CD8-positive, alpha-beta memory T cell (primary cell): ENCODE measurements around the gene KANSL3. TPM values are rescaled to one million over a fixed set of nuclear protein-coding genes. Genes with fewer than 3 reads are reported as not detected.

ENCODE experiments used
- CTCF ChIA-PET: fragments of 350-600 bp; sonication (Branson Sonifier 250); formaldehyde crosslinking; loops from one replicate; lab custom pipeline; 2021; ENCODE audit warnings: antibody characterized with exemption; lab: Charles Lee
- POLR2A ChIA-PET: fragments of 350-600 bp; sonication (Branson Sonifier 250); formaldehyde crosslinking; loops from one replicate; lab custom pipeline; 2021; ENCODE audit warnings: antibody characterized with exemption; lab: Charles Lee
- DNase-seq, 5 donors: peaks; one replicate each; pipeline versions ENCODE4 v3.0.0 to v3.0.0-alpha.2; 2020 to 2022; ENCODE audit warnings: mixed read lengths in 1 of 5
- H3K27ac ChIP-seq: one replicate; pipeline ENCODE4 v1.7.0; 2013; ENCODE audit warnings: low read depth, mild to moderate bottlenecking, low read length, moderate library complexity
- H3K27me3 ChIP-seq: 2 replicates; pipeline ENCODE4 v1.7.0; 2013; ENCODE audit warnings: low read length, mild to moderate bottlenecking; ENCODE audit not compliant: insufficient read depth, poor library complexity, severe bottlenecking
- H3K36me3 ChIP-seq: 2 replicates; pipeline ENCODE4 v1.7.0; 2013; ENCODE audit warnings: mild to moderate bottlenecking, low read length, moderate library complexity; ENCODE audit not compliant: insufficient read depth
- H3K4me1 ChIP-seq: 2 replicates; pipeline ENCODE4 v1.7.0; 2013; ENCODE audit warnings: mild to moderate bottlenecking, low read length, moderate library complexity; ENCODE audit not compliant: insufficient read depth
- H3K4me3 ChIP-seq: 2 replicates; pipeline ENCODE4 v1.7.0; 2013; ENCODE audit warnings: mild to moderate bottlenecking, low read length
- H3K9me3 ChIP-seq: 2 replicates; pipeline ENCODE4 v1.7.0; 2013; ENCODE audit warnings: mild to moderate bottlenecking, low read length
- H3K27ac Mint-ChIP-seq, 8 donors: one replicate each; pipeline ENCODE4 v1.8.0; 2020 to 2021; ENCODE audit warnings: mixed read lengths in 8 of 8, mild to moderate bottlenecking in 6 of 8, inconsistent platforms in 3 of 8, moderate library complexity in 3 of 8
- H3K27me3 Mint-ChIP-seq, 2 donors: one replicate each; pipeline ENCODE4 v1.8.0; 2020 to 2021; ENCODE audit warnings: mixed read lengths in 2 of 2, mild to moderate bottlenecking in 1 of 2, moderate library complexity in 1 of 2
- H3K36me3 Mint-ChIP-seq, 3 donors: one replicate each; pipeline ENCODE4 v1.8.0; 2020 to 2021; ENCODE audit warnings: mixed read lengths in 3 of 3, inconsistent platforms in 1 of 3, mild to moderate bottlenecking in 1 of 3
- H3K4me1 Mint-ChIP-seq, 3 donors: one replicate each; pipeline ENCODE4 v1.8.0; 2020 to 2021; ENCODE audit warnings: mixed read lengths in 3 of 3, inconsistent platforms in 1 of 3, mild to moderate bottlenecking in 1 of 3
- H3K4me3 Mint-ChIP-seq, 7 donors: one replicate each; pipeline ENCODE4 v1.8.0; 2020 to 2021; ENCODE audit warnings: mixed read lengths in 7 of 7, mild to moderate bottlenecking in 6 of 7, moderate library complexity in 4 of 7, inconsistent platforms in 2 of 7
- H3K9me3 Mint-ChIP-seq, 5 donors: one replicate each; pipeline ENCODE4 v1.8.0; 2020 to 2022; ENCODE audit warnings: mixed read lengths in 5 of 5, mild to moderate bottlenecking in 3 of 5, moderate library complexity in 2 of 5, inconsistent platforms in 1 of 5
- polyA plus RNA-seq: library from polyadenylated mRNA; unstranded; fragments of 300-500 nt; fragmentation: Illumina TruSeq; gene quantifications from one replicate; pipeline ENCODE4 v1.2.3, GENCODE V29; 2021
- total RNA-seq, 2 experiments: library from RNA; stranded (reverse); gene quantifications; one replicate each; pipeline ENCODE4 v1.2.3, GENCODE V29; 2021

Gene KANSL3
- total and polyA plus RNA-seq, 3 experiments from 2014 or later = 18.3 to 46.6 (median 42.2) TPM

GRCh38 chr2:96578731-96579130 is 59.4 kb downstream of the KANSL3 start:
- CTCF ChIA-PET = no interaction called here
- Histone ChIP-seq H3K36me3 (no peaks in the 10 kb centered on the region), H3K4me3 (no peak overlapping the region), H3K9me3 (no peaks in the 10 kb centered on the region), H3K4me1 (no peaks in the 10 kb centered on the region), H3K27ac (no peak overlapping the region), H3K27me3 (no peaks in the 10 kb centered on the region)
- no peak for DNase-seq
- POLR2A ChIA-PET = no interaction called here
- Mint-ChIP-seq H3K27ac (peak overlapping the region in 2 of 8 donors; percentile 14 to 25), H3K4me1 (no peaks in the 10 kb centered on the region), H3K4me3 (no peak overlapping the region), H3K27me3 (no peaks in the 10 kb centered on the region), H3K9me3 (no peaks in the 10 kb centered on the region), H3K36me3 (peaks cover 0 to 2% (median 0%) of the 10 kb centered on the region in 3 donors)

- Mint-ChIP-seq H3K9me3 (no peaks in the 10 kb centered on the region), H3K27ac (peak overlapping the region in 1 of 8 donors; percentile 48), H3K4me1 (no peaks in the 10 kb centered on the region), H3K36me3 (no peaks in the 10 kb centered on the region), H3K27me3 (no peaks in the 10 kb centered on the region), H3K4me3 (no peak overlapping the region)
- no peaks in the 10 kb centered on the region for H3K36me3 ChIP-seq
- ChIA-PET POLR2A (no interaction called here), CTCF (interaction anchor here (1.1 kb wide), 1 partner anchor 170 kb away, joined by 3 read pairs; no protein-coding TSS in a partner anchor)
- no peak overlapping the region for H3K4me3 ChIP-seq
- DNase-seq = no peak
- H3K4me1 ChIP-seq = no peaks in the 10 kb centered on the region
- no peak overlapping the region for H3K27ac ChIP-seq
- H3K27me3 ChIP-seq = no peaks in the 10 kb centered on the region
- H3K9me3 ChIP-seq = no peaks in the 10 kb centered on the region
These were observed 60.6 kb downstream of the KANSL3 start for GRCh38 chr2:96577501-96577900.

GRCh38 chr2:96575785-96576456 is 62.2 kb downstream of the KANSL3 start:
- Mint-ChIP-seq H3K9me3 (no peaks in the 10 kb centered on the region), H3K4me3 (no peak overlapping the region), H3K4me1 (no peaks in the 10 kb centered on the region), H3K36me3 (peaks cover 0 to 4% (median 0%) of the 10 kb centered on the region in 3 donors), H3K27me3 (no peaks in the 10 kb centered on the region), H3K27ac (no peak overlapping the region)
- Histone ChIP-seq H3K27me3 (no peaks in the 10 kb centered on the region), H3K27ac (no peak overlapping the region), H3K4me3 (no peak overlapping the region), H3K36me3 (no peaks in the 10 kb centered on the region), H3K9me3 (no peaks in the 10 kb centered on the region), H3K4me1 (no peaks in the 10 kb centered on the region)
- ChIA-PET POLR2A (no interaction called here), CTCF (no interaction called here)
- DNase-seq = no peak

- CTCF ChIA-PET = interaction anchor here (1.2 kb wide), 1 partner anchor 16 kb away, joined by 3 read pairs; no protein-coding TSS in a partner anchor
- no peak overlapping the region for H3K4me3 ChIP-seq
- no peak overlapping the region for H3K27ac ChIP-seq
- POLR2A ChIA-PET = no interaction called here
- no peak for DNase-seq
- no peaks in the 10 kb centered on the region for H3K36me3 ChIP-seq
- H3K27ac Mint-ChIP-seq = no peak overlapping the region
- no peaks in the 10 kb centered on the region for H3K27me3 ChIP-seq
- H3K4me3 Mint-ChIP-seq = no peak overlapping the region
- peaks cover 0 to 4% (median under 1%) of the 10 kb centered on the region in 3 donors for H3K36me3 Mint-ChIP-seq
- no peaks in the 10 kb centered on the region for H3K9me3 Mint-ChIP-seq
- no peaks in the 10 kb centered on the region for H3K27me3 Mint-ChIP-seq
- H3K4me1 ChIP-seq = no peaks in the 10 kb centered on the region
- no peaks in the 10 kb centered on the region for H3K9me3 ChIP-seq
- no peaks in the 10 kb centered on the region for H3K4me1 Mint-ChIP-seq
These were observed 63.7 kb downstream of the KANSL3 start for GRCh38 chr2:96574364-96574763.

GRCh38 chr2:96568094-96568493 is 70.0 kb downstream of the KANSL3 start:
- Histone ChIP-seq H3K4me3 (no peak overlapping the region), H3K27ac (no peak overlapping the region), H3K36me3 (no peaks in the 10 kb centered on the region), H3K9me3 (no peaks in the 10 kb centered on the region), H3K4me1 (no peaks in the 10 kb centered on the region), H3K27me3 (no peaks in the 10 kb centered on the region)
- DNase-seq = no peak
- CTCF ChIA-PET = no interaction called here
- H3K36me3 Mint-ChIP-seq = peaks cover 0 to 4% (median 2%) of the 10 kb centered on the region in 3 donors
- H3K4me1 Mint-ChIP-seq = no peaks in the 10 kb centered on the region
- POLR2A ChIA-PET = no interaction called here
- no peaks in the 10 kb centered on the region for H3K9me3 Mint-ChIP-seq
- no peak overlapping the region for H3K4me3 Mint-ChIP-seq
- H3K27ac Mint-ChIP-seq = peak overlapping the region in 1 of 8 donors; percentile 8
- H3K27me3 Mint-ChIP-seq = peaks cover 0 to 4% of the 10 kb centered on the region in 2 donors

GRCh38 chr2:96565111-96565510 is 73.0 kb downstream of the KANSL3 start:
- Histone ChIP-seq H3K4me1 (no peaks in the 10 kb centered on the region), H3K27me3 (no peaks in the 10 kb centered on the region), H3K27ac (no peak overlapping the region), H3K36me3 (no peaks in the 10 kb centered on the region), H3K4me3 (no peak overlapping the region), H3K9me3 (no peaks in the 10 kb centered on the region)
- Mint-ChIP-seq H3K27me3 (peaks cover 0 to 4% of the 10 kb centered on the region in 2 donors), H3K27ac (no peak overlapping the region), H3K9me3 (no peaks in the 10 kb centered on the region), H3K4me1 (no peaks in the 10 kb centered on the region), H3K4me3 (no peak overlapping the region), H3K36me3 (peaks cover 0 to 2% (median 0%) of the 10 kb centered on the region in 3 donors)
- ChIA-PET CTCF (interaction anchor here (1.4 kb wide), 1 partner anchor 10 kb away, joined by 4 read pairs; no protein-coding TSS in a partner anchor), POLR2A (no interaction called here)
- no peak for DNase-seq

- Mint-ChIP-seq H3K27ac (no peak overlapping the region), H3K27me3 (peaks cover 0 to 4% of the 10 kb centered on the region in 2 donors), H3K36me3 (peaks cover 0 to 2% (median 0%) of the 10 kb centered on the region in 3 donors), H3K4me3 (no peak overlapping the region), H3K9me3 (no peaks in the 10 kb centered on the region), H3K4me1 (no peaks in the 10 kb centered on the region)
- Histone ChIP-seq H3K4me3 (no peak overlapping the region), H3K27ac (no peak overlapping the region), H3K9me3 (no peaks in the 10 kb centered on the region), H3K4me1 (no peaks in the 10 kb centered on the region), H3K36me3 (no peaks in the 10 kb centered on the region), H3K27me3 (no peaks in the 10 kb centered on the region)
- no peak for DNase-seq
- CTCF ChIA-PET = interaction anchor here (0.6 to 1.4 kb wide), 2 partner anchors 10 to 433 kb away, joined by 3 to 4 read pairs; no protein-coding TSS in a partner anchor
- POLR2A ChIA-PET = no interaction called here
These were observed 73.5 kb downstream of the KANSL3 start for GRCh38 chr2:96564563-96564962.

- H3K36me3 ChIP-seq = no peaks in the 10 kb centered on the region
These were observed 74.1 kb downstream of the KANSL3 start for GRCh38 chr2:96564026-96564425.

More at GRCh38 chr2:96564026-96564425, 74.1 kb downstream of the KANSL3 start:
- DNase-seq = no peak
- no peaks in the 10 kb centered on the region for H3K9me3 ChIP-seq
- POLR2A ChIA-PET = no interaction called here
- Mint-ChIP-seq H3K27ac (no peak overlapping the region), H3K4me1 (no peaks in the 10 kb centered on the region), H3K36me3 (no peaks in the 10 kb centered on the region), H3K27me3 (peaks cover 0 to 4% of the 10 kb centered on the region in 2 donors), H3K4me3 (no peak overlapping the region), H3K9me3 (no peaks in the 10 kb centered on the region)
- CTCF ChIA-PET = interaction anchor here (0.6 to 1.4 kb wide), 2 partner anchors 9 to 434 kb away, joined by 3 to 4 read pairs; no protein-coding TSS in a partner anchor
- H3K27me3 ChIP-seq = no peaks in the 10 kb centered on the region
- H3K4me3 ChIP-seq = no peak overlapping the region
- H3K4me1 ChIP-seq = no peaks in the 10 kb centered on the region
- no peak overlapping the region for H3K27ac ChIP-seq
